ENCODE data around the gene TOR1B.

DNA sequence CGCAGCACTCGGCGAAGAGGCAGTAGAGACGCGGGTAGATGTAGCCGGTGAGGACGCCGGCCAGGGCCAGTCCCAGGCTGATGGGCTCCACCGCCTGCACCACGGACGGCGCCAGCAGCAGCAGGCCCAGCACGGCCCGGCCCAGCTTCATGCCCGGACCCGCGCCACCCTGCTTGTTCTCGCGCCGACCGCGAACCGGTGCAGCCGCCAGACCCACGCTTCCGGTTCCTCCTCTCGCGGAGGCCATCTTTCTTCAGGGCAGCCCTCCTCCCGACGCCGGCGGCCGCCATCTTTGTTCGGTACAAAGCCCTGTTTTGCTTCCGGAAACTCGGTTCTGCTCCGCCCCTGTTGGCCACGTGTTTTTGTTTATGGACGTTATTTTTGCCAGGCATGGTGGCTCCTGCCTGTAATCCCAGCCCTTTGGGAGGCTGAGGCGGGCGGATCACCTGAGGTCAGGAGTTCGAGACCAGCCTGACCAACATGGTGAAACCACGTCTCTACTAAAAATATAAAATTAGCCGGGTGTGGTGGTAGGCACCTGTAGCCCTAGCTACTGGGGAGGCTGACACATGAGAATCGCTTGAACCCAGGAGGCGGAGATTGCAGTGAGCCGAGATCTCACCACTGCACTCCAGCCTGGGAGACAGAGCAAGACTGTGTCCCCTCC, 21.1 kb downstream of the TOR1B start, which contains the start of gene TOR1A:
- TF ChIP-seq, protein P1, sequence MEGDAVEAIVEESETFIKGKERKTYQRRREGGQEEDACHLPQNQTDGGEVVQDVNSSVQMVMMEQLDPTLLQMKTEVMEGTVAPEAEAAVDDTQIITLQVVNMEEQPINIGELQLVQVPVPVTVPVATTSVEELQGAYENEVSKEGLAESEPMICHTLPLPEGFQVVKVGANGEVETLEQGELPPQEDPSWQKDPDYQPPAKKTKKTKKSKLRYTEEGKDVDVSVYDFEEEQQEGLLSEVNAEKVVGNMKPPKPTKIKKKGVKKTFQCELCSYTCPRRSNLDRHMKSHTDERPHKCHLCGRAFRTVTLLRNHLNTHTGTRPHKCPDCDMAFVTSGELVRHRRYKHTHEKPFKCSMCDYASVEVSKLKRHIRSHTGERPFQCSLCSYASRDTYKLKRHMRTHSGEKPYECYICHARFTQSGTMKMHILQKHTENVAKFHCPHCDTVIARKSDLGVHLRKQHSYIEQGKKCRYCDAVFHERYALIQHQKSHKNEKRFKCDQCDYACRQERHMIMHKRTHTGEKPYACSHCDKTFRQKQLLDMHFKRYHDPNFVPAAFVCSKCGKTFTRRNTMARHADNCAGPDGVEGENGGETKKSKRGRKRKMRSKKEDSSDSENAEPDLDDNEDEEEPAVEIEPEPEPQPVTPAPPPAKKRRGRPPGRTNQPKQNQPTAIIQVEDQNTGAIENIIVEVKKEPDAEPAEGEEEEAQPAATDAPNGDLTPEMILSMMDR (IDR thresholded peaks at IDR 0.05): no peak
- TF ChIP-seq EZH2 (IDR thresholded peaks at IDR 0.05; ENCODE audit: borderline replicate concordance, insufficient read depth, low read depth, low read length, poor library complexity, severe bottlenecking): no peak
